GM23248 (cell line): Measurements from ENCODE around the gene RGS5.

Experiments used
- EZH2 ChIP-seq: fragments of 200-600 bp; sonication (generic); IDR thresholded peaks from 2 replicates; pipeline ENCODE4 v1.6.1; 2018; ENCODE audit warnings: antibody characterized with exemption, mild to moderate bottlenecking; ENCODE audit not compliant: insufficient read depth, poor library complexity, severe bottlenecking
- EZH2phosphoT487 ChIP-seq: fragments of 200-600 bp; sonication (generic); IDR thresholded peaks from 2 replicates; pipeline ENCODE4 v1.6.1; 2018; ENCODE audit warnings: antibody characterized with exemption, moderate library complexity, mild to moderate bottlenecking, low read depth; ENCODE audit not compliant: insufficient read depth

- TF ChIP-seq EZH2 (no peak), EZH2phosphoT487 (no peak)
Measured at GRCh38 chr1:163248064-163248463, 45.3 kb upstream of the RGS5 start.
